ENCODE results near the gene ADAM22.
"Not testable (repeated sequence)": the region's sequence is repeated elsewhere in the genome, so short reads cannot be mapped to it uniquely, and the experiment has no call there.

The ADAM22 gene

GRCh38 chr7:87918740-87919139 lies 15.3 kb upstream of the ADAM22 start:
- Histone ChIP-seq H4K8ac (ENCODE audit: low read depth, low read length) (no peak overlapping the region), H2AK5ac (ENCODE audit: low read length) (no peak overlapping the region), H3K14ac (ENCODE audit: low read length) (no peak overlapping the region), H3K27me3 (ENCODE audit: insufficient read depth, low read length) (no peaks in the 10 kb centered on the region), H3K18ac (ENCODE audit: low read length) (no peak overlapping the region), H3K9me3 (ENCODE audit: insufficient read depth, low read depth, low read length) (peaks cover 4% of the 10 kb centered on the region), H3K9ac (ENCODE audit: low read length) (no peak overlapping the region), H2BK5ac (ENCODE audit: low read depth, low read length, poor library complexity) (no peak overlapping the region), H3K23ac (ENCODE audit: low read length) (no peak overlapping the region), H3K4me2 (ENCODE audit: low read length) (no peak overlapping the region), H4K12ac (ENCODE audit: low read depth, low read length) (no peak overlapping the region), H2AFZ (ENCODE audit: insufficient read depth, low read length, poor library complexity) (no peak overlapping the region), H3K4me1 (ENCODE audit: control insufficient read depth in 1 of 2, insufficient read depth in 2 of 2, low read length in 2 of 2) (no peaks in the 10 kb centered on the region), H4K91ac (ENCODE audit: low read depth, low read length) (no peak overlapping the region), H3K36me3 (ENCODE audit: control insufficient read depth in 1 of 2, insufficient read depth in 2 of 2, low read length in 2 of 2) (no peaks in the 10 kb centered on the region), H2BK12ac (ENCODE audit: low read length) (no peak overlapping the region), H3K27ac (ENCODE audit: low read depth, low read length) (no peak overlapping the region), H2BK120ac (ENCODE audit: insufficient read depth, low read length, poor library complexity) (no peak overlapping the region), H3K4ac (ENCODE audit: low read depth, low read length) (no peak overlapping the region), H3K4me3 (ENCODE audit: low read depth, low read length) (no peak overlapping the region), H3K79me2 (ENCODE audit: control insufficient read depth, insufficient read depth, low read length, poor library complexity) (no peaks in the 10 kb centered on the region), H3K79me1 (ENCODE audit: low read length) (no peaks in the 10 kb centered on the region)
- DNase-seq, result peak in 1 of 2 donors; percentile 30
- no CpG with 5 or more reads among the region's 1 CpG for WGBS (ENCODE audit: extremely low coverage, insufficient coverage, insufficient read length)

- Histone ChIP-seq H3K23ac (ENCODE audit: low read length) (no peak overlapping the region), H3K79me2 (ENCODE audit: control insufficient read depth, insufficient read depth, low read length, poor library complexity) (no peaks in the 10 kb centered on the region), H4K12ac (ENCODE audit: low read depth, low read length) (no peak overlapping the region), H3K4ac (ENCODE audit: low read depth, low read length) (no peak overlapping the region), H3K27me3 (ENCODE audit: insufficient read depth, low read length) (no peaks in the 10 kb centered on the region), H3K36me3 (ENCODE audit: control insufficient read depth in 1 of 2, insufficient read depth in 2 of 2, low read length in 2 of 2) (no peaks in the 10 kb centered on the region), H2AFZ (ENCODE audit: insufficient read depth, low read length, poor library complexity) (no peak overlapping the region), H3K4me3 (ENCODE audit: low read depth, low read length) (no peak overlapping the region), H3K9me3 (ENCODE audit: insufficient read depth, low read depth, low read length) (peaks cover 4% of the 10 kb centered on the region), H3K79me1 (ENCODE audit: low read length) (no peaks in the 10 kb centered on the region), H2BK120ac (ENCODE audit: insufficient read depth, low read length, poor library complexity) (no peak overlapping the region), H4K8ac (ENCODE audit: low read depth, low read length) (no peak overlapping the region), H2BK12ac (ENCODE audit: low read length) (no peak overlapping the region), H3K27ac (ENCODE audit: low read depth, low read length) (no peak overlapping the region), H2AK5ac (ENCODE audit: low read length) (no peak overlapping the region), H2BK5ac (ENCODE audit: low read depth, low read length, poor library complexity) (no peak overlapping the region), H3K18ac (ENCODE audit: low read length) (no peak overlapping the region), H4K91ac (ENCODE audit: low read depth, low read length) (no peak overlapping the region), H3K14ac (ENCODE audit: low read length) (no peak overlapping the region), H3K4me2 (ENCODE audit: low read length) (no peak overlapping the region), H3K9ac (ENCODE audit: low read length) (no peak overlapping the region), H3K4me1 (ENCODE audit: control insufficient read depth in 1 of 2, insufficient read depth in 2 of 2, low read length in 2 of 2) (no peaks in the 10 kb centered on the region)
- DNase-seq, result no peak
- no CpG with 5 or more reads among the region's 6 CpGs for WGBS (ENCODE audit: extremely low coverage, insufficient coverage, insufficient read length)
Observed at GRCh38 chr7:87919875-87920274, 14.2 kb upstream of the ADAM22 start.

- H3K4me2 ChIP-seq (ENCODE audit: low read length), result no peak overlapping the region
- H2AK5ac ChIP-seq (ENCODE audit: low read length), result no peak overlapping the region
- H3K14ac ChIP-seq (ENCODE audit: low read length), result no peak overlapping the region
- H3K9ac ChIP-seq (ENCODE audit: low read length), result no peak overlapping the region
- H2BK5ac ChIP-seq (ENCODE audit: low read depth, low read length, poor library complexity), result no peak overlapping the region
- no peak overlapping the region for H4K8ac ChIP-seq (ENCODE audit: low read depth, low read length)
- no peak overlapping the region for H2BK120ac ChIP-seq (ENCODE audit: insufficient read depth, low read length, poor library complexity)
- H3K27me3 ChIP-seq (ENCODE audit: insufficient read depth, low read length), result no peaks in the 10 kb centered on the region
- H3K9me3 ChIP-seq (ENCODE audit: insufficient read depth, low read depth, low read length), result peaks cover 4% of the 10 kb centered on the region
- H3K79me1 ChIP-seq (ENCODE audit: low read length), result no peaks in the 10 kb centered on the region
- no peak overlapping the region for H3K27ac ChIP-seq (ENCODE audit: low read depth, low read length)
- no peak overlapping the region for H3K23ac ChIP-seq (ENCODE audit: low read length)
- H3K4ac ChIP-seq (ENCODE audit: low read depth, low read length), result no peak overlapping the region
- no peak overlapping the region for H3K18ac ChIP-seq (ENCODE audit: low read length)
- no peak overlapping the region for H4K91ac ChIP-seq (ENCODE audit: low read depth, low read length)
- no peaks in the 10 kb centered on the region for H3K36me3 ChIP-seq (ENCODE audit: control insufficient read depth in 1 of 2, insufficient read depth in 2 of 2, low read length in 2 of 2)
- no peaks in the 10 kb centered on the region for H3K4me1 ChIP-seq (ENCODE audit: control insufficient read depth in 1 of 2, insufficient read depth in 2 of 2, low read length in 2 of 2)
- no peak overlapping the region for H4K12ac ChIP-seq (ENCODE audit: low read depth, low read length)
- H2AFZ ChIP-seq (ENCODE audit: insufficient read depth, low read length, poor library complexity), result no peak overlapping the region
- DNase-seq, result no peak
- no peak overlapping the region for H2BK12ac ChIP-seq (ENCODE audit: low read length)
- no peak overlapping the region for H3K4me3 ChIP-seq (ENCODE audit: low read depth, low read length)
- WGBS (ENCODE audit: extremely low coverage, insufficient coverage, insufficient read length), result no CpG with 5 or more reads among the region's 5 CpGs
- H3K79me2 ChIP-seq (ENCODE audit: control insufficient read depth, insufficient read depth, low read length, poor library complexity), result no peaks in the 10 kb centered on the region
Observed at GRCh38 chr7:87920578-87920977, 13.5 kb upstream of the ADAM22 start.

GRCh38 chr7:87922759-87923395 lies 11.2 kb upstream of the ADAM22 start:
- not testable (repeated sequence) for H2BK5ac ChIP-seq (ENCODE audit: low read depth, low read length, poor library complexity); H3K79me1 ChIP-seq (ENCODE audit: low read length); H3K9me3 ChIP-seq (ENCODE audit: insufficient read depth, low read depth, low read length); H3K14ac ChIP-seq (ENCODE audit: low read length); H3K4me1 ChIP-seq (ENCODE audit: control insufficient read depth in 1 of 2, insufficient read depth in 2 of 2, low read length in 2 of 2); H4K12ac ChIP-seq (ENCODE audit: low read depth, low read length); H2BK120ac ChIP-seq (ENCODE audit: insufficient read depth, low read length, poor library complexity); H2AFZ ChIP-seq (ENCODE audit: insufficient read depth, low read length, poor library complexity); H3K23ac ChIP-seq (ENCODE audit: low read length); H3K79me2 ChIP-seq (ENCODE audit: control insufficient read depth, insufficient read depth, low read length, poor library complexity); H3K4me2 ChIP-seq (ENCODE audit: low read length); H4K8ac ChIP-seq (ENCODE audit: low read depth, low read length); H3K9ac ChIP-seq (ENCODE audit: low read length); H3K36me3 ChIP-seq (ENCODE audit: control insufficient read depth in 1 of 2, insufficient read depth in 2 of 2, low read length in 2 of 2); H2BK12ac ChIP-seq (ENCODE audit: low read length); H3K4ac ChIP-seq (ENCODE audit: low read depth, low read length); H3K18ac ChIP-seq (ENCODE audit: low read length); H2AK5ac ChIP-seq (ENCODE audit: low read length); H3K4me3 ChIP-seq (ENCODE audit: low read depth, low read length); H3K27me3 ChIP-seq (ENCODE audit: insufficient read depth, low read length); H3K27ac ChIP-seq (ENCODE audit: low read depth, low read length); DNase-seq; H4K91ac ChIP-seq (ENCODE audit: low read depth, low read length)
- WGBS (ENCODE audit: extremely low coverage, insufficient coverage, insufficient read length), result no CpG with 5 or more reads among the region's 8 CpGs
